GM23338 (cell line): ENCODE results near the gene EED. TPM values are rescaled to one million over a fixed set of nuclear protein-coding genes. Genes with fewer than 3 reads are reported as not detected.

Source experiments
- ATAC-seq: fragments of 200-7000 bp; cut with Tn5 transposase; 3 replicates; pipeline ENCODE4 v1.9.1; 2020
- DNase-seq: peaks from one replicate; pipeline ENCODE4 v3.0.0-alpha.2; 2015; ENCODE audit warnings: low spot score
- H2AFZ ChIP-seq: fragments of 200-600 bp; sonication (generic); 2 replicates; pipeline ENCODE4 v1.8.0; 2016; ENCODE audit warnings: antibody characterized with exemption, mild to moderate bottlenecking, moderate library complexity
- H3F3A ChIP-seq: fragments of 200-600 bp; sonication (generic); replicated peaks from 2 replicates; pipeline ENCODE4 v1.8.0; 2017; ENCODE audit warnings: antibody characterized with exemption, mixed run types, low read depth
- H3K27ac ChIP-seq: fragments of 200-600 bp; sonication (generic); 2 replicates; pipeline ENCODE4 v1.6.1; 2016; ENCODE audit warnings: low read depth
- H3K27me3 ChIP-seq: fragments of 200-600 bp; sonication (generic); 2 replicates; pipeline ENCODE4 v1.8.0; 2016; ENCODE audit warnings: mild to moderate bottlenecking, mixed run types, moderate library complexity; ENCODE audit not compliant: insufficient read depth
- H3K36me3 ChIP-seq: fragments of 200-600 bp; sonication (generic); 2 replicates; pipeline ENCODE4 v1.8.0; 2016; ENCODE audit warnings: mild to moderate bottlenecking; ENCODE audit not compliant: insufficient read depth
- H3K4me1 ChIP-seq: fragments of 200-600 bp; sonication (generic); 2 replicates; pipeline ENCODE4 v1.8.0; 2016; ENCODE audit warnings: mild to moderate bottlenecking, moderate library complexity; ENCODE audit not compliant: insufficient read depth
- H3K4me2 ChIP-seq: fragments of 200-600 bp; sonication (generic); 2 replicates; pipeline ENCODE4 v1.7.1; 2017; ENCODE audit warnings: mixed run types
- H3K4me3 ChIP-seq: fragments of 200-600 bp; sonication (generic); 2 replicates; pipeline ENCODE4 v1.6.1; 2016; ENCODE audit warnings: mixed run types
- H3K79me2 ChIP-seq: fragments of 200-600 bp; sonication (generic); replicated peaks from 2 replicates; pipeline ENCODE4 v1.8.0; 2017; ENCODE audit warnings: mild to moderate bottlenecking; ENCODE audit not compliant: insufficient read depth
- H3K9me2 ChIP-seq: fragments of 200-600 bp; sonication (generic); 2 replicates; pipeline ENCODE4 v1.8.0; 2017; ENCODE audit not compliant: insufficient read depth
- H4K20me1 ChIP-seq: fragments of 200-600 bp; sonication (generic); replicated peaks from 2 replicates; pipeline ENCODE4 v1.8.0; 2017; ENCODE audit warnings: mild to moderate bottlenecking; ENCODE audit not compliant: insufficient read depth
- H3K27ac Mint-ChIP-seq: 2 replicates; pipeline ENCODE4 v1.8.0; 2020; ENCODE audit warnings: inconsistent platforms, mild to moderate bottlenecking, moderate library complexity, mixed read lengths
- H3K27me3 Mint-ChIP-seq: 3 replicates; pipeline ENCODE4 v1.8.0; 2022; ENCODE audit warnings: low read depth, mild to moderate bottlenecking, moderate library complexity, mixed read lengths, inconsistent platforms; ENCODE audit not compliant: insufficient read depth, poor library complexity
- H3K36me3 Mint-ChIP-seq: 3 replicates; pipeline ENCODE4 v1.8.0; 2021; ENCODE audit warnings: low read depth, mild to moderate bottlenecking, inconsistent platforms, moderate library complexity, mixed read lengths
- H3K4me1 Mint-ChIP-seq: 3 replicates; pipeline ENCODE4 v1.8.0; 2020; ENCODE audit warnings: mild to moderate bottlenecking, inconsistent platforms, mixed read lengths
- H3K4me3 Mint-ChIP-seq: 3 replicates; pipeline ENCODE4 v1.8.0; 2021; ENCODE audit warnings: moderate library complexity, mild to moderate bottlenecking, inconsistent platforms, mixed read lengths
- H3K9me3 Mint-ChIP-seq: 3 replicates; pipeline ENCODE4 v1.8.0; 2020; ENCODE audit warnings: moderate library complexity, mild to moderate bottlenecking, inconsistent platforms, mixed read lengths
- CREB1 ChIP-seq: fragments of 250-450 bp; sonication (Bioruptor Pico); IDR thresholded peaks from 2 replicates; pipeline ENCODE4 v1.5.0; 2020; ENCODE audit warnings: low read depth, mild to moderate bottlenecking, moderate library complexity
- ETS1 ChIP-seq: IDR thresholded peaks from 2 replicates; pipeline ENCODE4 v1.6.1; 2016; ENCODE audit warnings: antibody characterized with exemption
- EZH2 ChIP-seq: fragments of 200-600 bp; sonication (generic); IDR thresholded peaks from one replicate; pipeline ENCODE4 v1.8.0; 2017; ENCODE audit warnings: antibody characterized with exemption, mild to moderate bottlenecking, low read depth; ENCODE audit not compliant: unreplicated experiment
- EZH2phosphoT487 ChIP-seq: fragments of 200-600 bp; sonication (generic); IDR thresholded peaks from one replicate; pipeline ENCODE4 v1.8.1; 2018; ENCODE audit warnings: antibody characterized with exemption; ENCODE audit not compliant: unreplicated experiment
- JUNB ChIP-seq: IDR thresholded peaks from one replicate; pipeline ENCODE4 v1.6.1; 2016; ENCODE audit warnings: antibody characterized with exemption; ENCODE audit not compliant: unreplicated experiment
- NANOG ChIP-seq: IDR thresholded peaks from 2 replicates; pipeline ENCODE4 v1.6.1; 2016; ENCODE audit warnings: antibody characterized with exemption, borderline replicate concordance
- POLR2AphosphoS5 ChIP-seq: IDR thresholded peaks from 2 replicates; pipeline ENCODE4 v1.6.1; 2016; ENCODE audit warnings: antibody characterized with exemption, low read depth
- REST ChIP-seq: IDR thresholded peaks from one replicate; pipeline ENCODE4 v1.6.1; 2018; ENCODE audit warnings: antibody characterized with exemption; ENCODE audit not compliant: unreplicated experiment
- STAT1 ChIP-seq: IDR thresholded peaks from one replicate; pipeline ENCODE4 v1.6.1; 2016; ENCODE audit warnings: antibody characterized with exemption; ENCODE audit not compliant: unreplicated experiment
- ZNF114 ChIP-seq: fragments of 250-450 bp; sonication (Bioruptor Pico); IDR thresholded peaks from 2 replicates; pipeline ENCODE4 v1.5.0; 2020; ENCODE audit warnings: mild to moderate bottlenecking, moderate library complexity
- ZNF331 ChIP-seq: fragments of 250-450 bp; sonication (Bioruptor Pico); IDR thresholded peaks from 2 replicates; pipeline ENCODE4 v1.5.0; 2020; ENCODE audit warnings: low read depth, mild to moderate bottlenecking, moderate library complexity
- polyA plus RNA-seq: library from polyadenylated mRNA; unstranded; fragments of >200 nt; fragmentation: Nextera tagmentation; extraction: Ambion mirVana; gene quantifications from 2 replicates; pipeline ENCODE4 v1.2.1, GENCODE V29; 2016
- total RNA-seq: library from RNA; depleted of rRNA; stranded (reverse); fragments of >200 nt; shearing (Covaris generic); gene quantifications from 2 replicates; pipeline ENCODE4 v1.2.3, GENCODE V29; 2014
- TF ChIP-seq, protein P1 (sequence below), 2 experiments: fragments of 200-600 bp in 1 of 2; sonication (generic) in 1 of 2; conservative IDR thresholded peaks; 2 replicates each; pipeline versions ENCODE4 v1.5.1 to v1.6.1; 2016 to 2017; ENCODE audit warnings: antibody characterized with exemption in 2 of 2, low read depth in 2 of 2, mild to moderate bottlenecking in 2 of 2, moderate library complexity in 1 of 2
- TF ChIP-seq, protein P2 (sequence below): fragments of 250-450 bp; sonication (Bioruptor Pico); IDR thresholded peaks from 2 replicates; pipeline ENCODE4 v1.5.0; 2020; ENCODE audit warnings: mild to moderate bottlenecking, moderate library complexity

EED gene
- total and polyA plus RNA-seq, 2 experiments from 2014 or later = 26.7 to 29.7 TPM

GRCh38 chr11:86269645-86270044 lies 25.1 kb downstream of the EED start (continued):
- TF ChIP-seq ZNF114 (CRISPR knock-in tag) = no peak

DNA sequence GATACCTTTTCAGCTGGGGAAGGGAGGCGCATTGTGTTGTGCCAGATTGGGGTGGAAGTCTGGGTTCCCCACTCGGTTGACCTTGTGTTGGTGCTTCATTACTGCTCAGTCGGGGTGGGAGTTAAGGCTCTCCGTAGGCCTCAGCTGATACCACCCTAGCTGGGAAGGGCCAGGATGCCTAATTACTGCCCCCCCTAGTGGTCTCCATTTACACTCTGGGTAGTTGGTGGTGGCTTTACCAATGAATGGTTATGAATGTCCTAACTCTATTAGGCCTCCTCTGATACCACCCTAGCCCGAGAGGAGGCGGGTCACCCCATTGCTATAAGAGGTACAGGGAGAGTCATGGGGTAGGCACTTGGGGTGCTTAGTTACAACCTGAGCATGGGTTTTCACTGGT lies 29.9 kb downstream of the EED start:
- Histone ChIP-seq H3K4me2 (no peak overlapping the region), H3K79me2 (peaks cover 44% of the 10 kb centered on the region), H3K9me2 (no peaks in the 10 kb centered on the region), H4K20me1 (0 out of 2 replicates have a peak, but pooled peaks cover 3% of the 10 kb centered on the region), H3F3A (no peaks in the 10 kb centered on the region), H3K4me3 (no peak overlapping the region), H3K4me1 (no peaks in the 10 kb centered on the region), H3K36me3 (peaks cover 10% of the 10 kb centered on the region; the same call in 1 of the 2 replicates), H2AFZ (no peak overlapping the region), H3K27ac (no peak overlapping the region), H3K27me3 (no peaks in the 10 kb centered on the region)
- H3K36me3 Mint-ChIP-seq = peaks cover 22% of the 10 kb centered on the region; the same call in 2 of the 3 replicates
- no peaks in the 10 kb centered on the region for H3K27me3 Mint-ChIP-seq
- peak overlapping the region; percentile 89 for H3K27ac Mint-ChIP-seq
- H3K4me3 Mint-ChIP-seq = no peak overlapping the region
- DNase-seq (peak; percentile 88), ATAC-seq (peak; percentile 100)
- no peaks in the 10 kb centered on the region for H3K9me3 Mint-ChIP-seq
- TF ChIP-seq ETS1 = no peak
- TF ChIP-seq REST = no peak
- no peak for TF ChIP-seq ZNF114 (CRISPR knock-in tag)
- TF ChIP-seq, protein P1, sequence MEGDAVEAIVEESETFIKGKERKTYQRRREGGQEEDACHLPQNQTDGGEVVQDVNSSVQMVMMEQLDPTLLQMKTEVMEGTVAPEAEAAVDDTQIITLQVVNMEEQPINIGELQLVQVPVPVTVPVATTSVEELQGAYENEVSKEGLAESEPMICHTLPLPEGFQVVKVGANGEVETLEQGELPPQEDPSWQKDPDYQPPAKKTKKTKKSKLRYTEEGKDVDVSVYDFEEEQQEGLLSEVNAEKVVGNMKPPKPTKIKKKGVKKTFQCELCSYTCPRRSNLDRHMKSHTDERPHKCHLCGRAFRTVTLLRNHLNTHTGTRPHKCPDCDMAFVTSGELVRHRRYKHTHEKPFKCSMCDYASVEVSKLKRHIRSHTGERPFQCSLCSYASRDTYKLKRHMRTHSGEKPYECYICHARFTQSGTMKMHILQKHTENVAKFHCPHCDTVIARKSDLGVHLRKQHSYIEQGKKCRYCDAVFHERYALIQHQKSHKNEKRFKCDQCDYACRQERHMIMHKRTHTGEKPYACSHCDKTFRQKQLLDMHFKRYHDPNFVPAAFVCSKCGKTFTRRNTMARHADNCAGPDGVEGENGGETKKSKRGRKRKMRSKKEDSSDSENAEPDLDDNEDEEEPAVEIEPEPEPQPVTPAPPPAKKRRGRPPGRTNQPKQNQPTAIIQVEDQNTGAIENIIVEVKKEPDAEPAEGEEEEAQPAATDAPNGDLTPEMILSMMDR (conservative IDR thresholded peaks at IDR 0.05; ENCODE audit: low read depth in 2 of 2) = peak; percentile 74 to 83
- TF ChIP-seq NANOG = no peak
- no peak for TF ChIP-seq POLR2AphosphoS5
- TF ChIP-seq EZH2 = no peak
- TF ChIP-seq, protein P2, sequence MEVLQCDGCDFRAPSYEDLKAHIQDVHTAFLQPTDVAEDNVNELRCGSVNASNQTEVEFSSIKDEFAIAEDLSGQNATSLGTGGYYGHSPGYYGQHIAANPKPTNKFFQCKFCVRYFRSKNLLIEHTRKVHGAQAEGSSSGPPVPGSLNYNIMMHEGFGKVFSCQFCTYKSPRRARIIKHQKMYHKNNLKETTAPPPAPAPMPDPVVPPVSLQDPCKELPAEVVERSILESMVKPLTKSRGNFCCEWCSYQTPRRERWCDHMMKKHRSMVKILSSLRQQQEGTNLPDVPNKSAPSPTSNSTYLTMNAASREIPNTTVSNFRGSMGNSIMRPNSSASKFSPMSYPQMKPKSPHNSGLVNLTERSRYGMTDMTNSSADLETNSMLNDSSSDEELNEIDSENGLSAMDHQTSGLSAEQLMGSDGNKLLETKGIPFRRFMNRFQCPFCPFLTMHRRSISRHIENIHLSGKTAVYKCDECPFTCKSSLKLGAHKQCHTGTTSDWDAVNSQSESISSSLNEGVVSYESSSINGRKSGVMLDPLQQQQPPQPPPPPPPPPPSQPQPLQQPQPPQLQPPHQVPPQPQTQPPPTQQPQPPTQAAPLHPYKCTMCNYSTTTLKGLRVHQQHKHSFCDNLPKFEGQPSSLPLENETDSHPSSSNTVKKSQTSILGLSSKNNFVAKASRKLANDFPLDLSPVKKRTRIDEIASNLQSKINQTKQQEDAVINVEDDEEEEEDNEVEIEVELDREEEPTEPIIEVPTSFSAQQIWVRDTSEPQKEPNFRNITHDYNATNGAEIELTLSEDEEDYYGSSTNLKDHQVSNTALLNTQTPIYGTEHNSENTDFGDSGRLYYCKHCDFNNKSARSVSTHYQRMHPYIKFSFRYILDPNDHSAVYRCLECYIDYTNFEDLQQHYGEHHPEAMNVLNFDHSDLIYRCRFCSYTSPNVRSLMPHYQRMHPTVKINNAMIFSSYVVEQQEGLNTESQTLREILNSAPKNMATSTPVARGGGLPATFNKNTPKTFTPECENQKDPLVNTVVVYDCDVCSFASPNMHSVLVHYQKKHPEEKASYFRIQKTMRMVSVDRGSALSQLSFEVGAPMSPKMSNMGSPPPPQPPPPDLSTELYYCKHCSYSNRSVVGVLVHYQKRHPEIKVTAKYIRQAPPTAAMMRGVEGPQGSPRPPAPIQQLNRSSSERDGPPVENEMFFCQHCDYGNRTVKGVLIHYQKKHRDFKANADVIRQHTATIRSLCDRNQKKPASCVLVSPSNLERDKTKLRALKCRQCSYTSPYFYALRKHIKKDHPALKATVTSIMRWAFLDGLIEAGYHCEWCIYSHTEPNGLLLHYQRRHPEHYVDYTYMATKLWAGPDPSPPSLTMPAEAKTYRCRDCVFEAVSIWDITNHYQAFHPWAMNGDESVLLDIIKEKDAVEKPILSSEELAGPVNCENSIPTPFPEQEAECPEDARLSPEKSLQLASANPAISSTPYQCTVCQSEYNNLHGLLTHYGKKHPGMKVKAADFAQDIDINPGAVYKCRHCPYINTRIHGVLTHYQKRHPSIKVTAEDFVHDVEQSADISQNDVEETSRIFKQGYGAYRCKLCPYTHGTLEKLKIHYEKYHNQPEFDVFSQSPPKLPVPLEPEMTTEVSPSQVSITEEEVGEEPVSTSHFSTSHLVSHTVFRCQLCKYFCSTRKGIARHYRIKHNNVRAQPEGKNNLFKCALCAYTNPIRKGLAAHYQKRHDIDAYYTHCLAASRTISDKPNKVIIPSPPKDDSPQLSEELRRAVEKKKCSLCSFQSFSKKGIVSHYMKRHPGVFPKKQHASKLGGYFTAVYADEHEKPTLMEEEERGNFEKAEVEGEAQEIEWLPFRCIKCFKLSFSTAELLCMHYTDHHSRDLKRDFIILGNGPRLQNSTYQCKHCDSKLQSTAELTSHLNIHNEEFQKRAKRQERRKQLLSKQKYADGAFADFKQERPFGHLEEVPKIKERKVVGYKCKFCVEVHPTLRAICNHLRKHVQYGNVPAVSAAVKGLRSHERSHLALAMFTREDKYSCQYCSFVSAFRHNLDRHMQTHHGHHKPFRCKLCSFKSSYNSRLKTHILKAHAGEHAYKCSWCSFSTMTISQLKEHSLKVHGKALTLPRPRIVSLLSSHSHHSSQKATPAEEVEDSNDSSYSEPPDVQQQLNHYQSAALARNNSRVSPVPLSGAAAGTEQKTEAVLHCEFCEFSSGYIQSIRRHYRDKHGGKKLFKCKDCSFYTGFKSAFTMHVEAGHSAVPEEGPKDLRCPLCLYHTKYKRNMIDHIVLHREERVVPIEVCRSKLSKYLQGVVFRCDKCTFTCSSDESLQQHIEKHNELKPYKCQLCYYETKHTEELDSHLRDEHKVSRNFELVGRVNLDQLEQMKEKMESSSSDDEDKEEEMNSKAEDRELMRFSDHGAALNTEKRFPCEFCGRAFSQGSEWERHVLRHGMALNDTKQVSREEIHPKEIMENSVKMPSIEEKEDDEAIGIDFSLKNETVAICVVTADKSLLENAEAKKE (CRISPR knock-in tag) = 0 out of 2 replicates have a peak, but pooled peaks have one; percentile 31
- no peak for TF ChIP-seq EZH2phosphoT487
- no peak for TF ChIP-seq STAT1
- no peak for TF ChIP-seq CREB1 (CRISPR knock-in tag)
- no peak for TF ChIP-seq JUNB
- TF ChIP-seq ZNF331 (CRISPR knock-in tag) = no peak
- peaks cover 7% of the 10 kb centered on the region; the same call in 2 of the 3 replicates for H3K4me1 Mint-ChIP-seq
